ENCODE measurements around the gene SNAP25. TPM values are rescaled to one million over a fixed set of nuclear protein-coding genes. Genes with fewer than 3 reads are reported as not detected.

SNAP25 gene
- total and polyA plus RNA-seq, 5 donors from 2014 or later, result not detected

DNA sequence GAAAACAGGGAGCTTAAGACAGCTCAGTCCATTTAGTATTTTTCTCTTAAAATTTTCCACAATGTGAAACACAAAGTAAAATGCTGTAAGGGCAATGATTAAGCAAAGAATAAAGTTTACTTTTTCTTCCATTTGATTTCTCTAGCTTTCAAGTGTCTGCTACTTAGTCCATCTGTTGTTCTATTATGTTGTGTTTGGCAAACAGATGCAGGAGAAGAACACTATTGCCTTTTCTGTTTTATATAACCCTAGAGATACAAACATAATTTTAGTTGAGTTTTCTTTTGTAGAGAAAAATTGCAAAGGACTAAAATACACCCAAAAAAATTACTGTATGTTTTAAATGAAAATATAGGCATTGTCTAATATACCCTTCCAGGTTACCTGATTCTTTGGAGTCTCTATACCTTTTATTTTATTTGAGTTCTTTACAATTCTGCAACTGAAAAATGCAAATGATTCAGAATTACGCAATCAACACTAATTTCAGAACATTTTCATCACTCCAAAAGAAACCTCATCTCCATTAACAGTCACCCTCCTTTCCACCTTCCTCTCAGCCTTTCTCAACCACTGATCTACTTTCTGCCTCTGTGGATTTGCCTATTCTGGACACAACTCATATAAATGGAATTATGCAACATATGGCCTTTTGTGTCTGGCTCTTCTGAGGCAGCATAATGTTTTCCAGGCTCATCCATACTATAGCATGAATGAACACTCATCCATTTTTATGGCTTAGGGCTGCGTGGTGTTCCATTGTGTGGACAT is 118.5 kb downstream of the SNAP25 start:
- Histone ChIP-seq H3K27me3 (ENCODE audit: control insufficient read depth, insufficient read depth, low read length) (peaks cover 3% of the 10 kb centered on the region), H3K27ac (ENCODE audit: insufficient read depth, low read length, poor library complexity, severe bottlenecking) (no peak overlapping the region), H3K4me1 (ENCODE audit: control insufficient read depth, insufficient read depth, low read length, poor library complexity, severe bottlenecking) (no peaks in the 10 kb centered on the region), H3K4me3 (ENCODE audit: low read depth, low read length) (no peak overlapping the region), H3K9me3 (ENCODE audit: control insufficient read depth in 2 of 2, low read length in 2 of 2) (no peaks in the 10 kb centered on the region), H3K36me3 (ENCODE audit: control insufficient read depth, insufficient read depth, low read length) (no peaks in the 10 kb centered on the region)
- DNase-seq, result no peak
- Mint-ChIP-seq H3K4me1 (no peaks in the 10 kb centered on the region), H3K9me3 (no peaks in the 10 kb centered on the region), H3K4me3 (no peak overlapping the region), H3K27ac (no peak overlapping the region), H3K27me3 (peaks cover 17% of the 10 kb centered on the region), H3K36me3 (no peaks in the 10 kb centered on the region)
- no peak for ATAC-seq (ENCODE audit: low read depth in 2 of 2)

DNA sequence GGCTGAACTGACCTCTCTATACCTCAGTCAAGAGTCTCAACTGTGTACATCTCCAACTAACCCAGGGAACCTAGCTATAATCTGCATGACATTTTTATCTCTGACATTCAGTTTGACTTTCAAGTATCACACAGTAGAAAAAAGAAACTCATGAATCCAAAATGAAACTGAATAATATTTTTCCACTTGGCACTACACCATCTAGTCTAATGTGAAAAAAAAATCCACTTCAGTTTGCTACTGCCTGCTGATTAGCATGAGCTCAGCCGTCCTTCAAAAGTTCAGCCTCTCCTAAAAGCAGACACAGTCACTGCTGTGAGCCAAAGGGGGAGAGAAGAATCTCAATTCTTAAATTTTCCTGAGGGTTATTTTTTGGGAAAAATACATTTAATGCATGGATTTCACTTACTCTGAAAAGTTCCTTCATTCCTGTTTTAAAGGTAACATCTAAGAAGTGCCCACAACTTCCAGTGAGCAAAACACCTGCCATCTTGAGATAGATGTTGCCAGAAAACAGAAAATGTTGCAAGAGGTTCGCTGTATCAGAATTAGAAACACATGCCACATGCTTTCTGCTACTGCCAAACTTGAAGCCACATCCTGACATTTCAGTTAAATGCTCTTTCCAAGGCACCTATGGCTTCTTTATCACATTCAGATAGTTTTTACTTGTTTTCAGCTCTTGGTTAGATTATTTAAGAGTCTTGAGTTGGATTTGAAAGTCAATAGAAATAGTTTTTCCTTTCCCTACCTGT is 120.0 kb downstream of the SNAP25 start:
- Histone ChIP-seq H3K27ac (ENCODE audit: insufficient read depth, low read length, poor library complexity, severe bottlenecking) (no peak overlapping the region), H3K36me3 (ENCODE audit: control insufficient read depth, insufficient read depth, low read length) (no peaks in the 10 kb centered on the region), H3K27me3 (ENCODE audit: control insufficient read depth, insufficient read depth, low read length) (peaks cover 3% of the 10 kb centered on the region), H3K4me3 (ENCODE audit: low read depth, low read length) (no peak overlapping the region), H3K9me3 (ENCODE audit: control insufficient read depth in 2 of 2, low read length in 2 of 2) (no peaks in the 10 kb centered on the region), H3K4me1 (ENCODE audit: control insufficient read depth, insufficient read depth, low read length, poor library complexity, severe bottlenecking) (no peaks in the 10 kb centered on the region)
- Mint-ChIP-seq H3K36me3 (no peaks in the 10 kb centered on the region), H3K4me1 (peaks cover 0 to 3% (median 0%) of the 10 kb centered on the region in 4 donors), H3K27me3 (peaks cover 25% of the 10 kb centered on the region), H3K9me3 (no peaks in the 10 kb centered on the region), H3K4me3 (no peak overlapping the region), H3K27ac (no peak overlapping the region)
- no peak for DNase-seq
- ATAC-seq (ENCODE audit: low read depth in 2 of 2), result no peak

DNA sequence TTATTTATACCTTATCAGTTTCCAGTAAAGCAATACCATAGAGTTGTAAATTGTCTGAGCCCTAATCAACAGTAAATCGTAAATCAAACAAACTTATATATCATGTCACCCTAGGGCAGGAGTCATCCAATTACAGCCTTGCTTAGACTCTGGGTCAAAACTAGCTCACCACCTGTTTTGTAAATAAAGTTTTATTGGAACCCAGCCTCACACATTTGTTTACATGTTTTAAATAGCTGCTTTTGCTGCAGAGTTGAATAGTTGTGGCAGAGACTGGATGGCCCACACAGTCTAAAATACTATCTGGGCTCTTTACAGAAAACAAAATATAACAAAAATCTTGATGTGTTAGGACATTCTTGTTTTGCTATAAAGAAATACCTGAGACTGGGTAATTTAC is 121.0 kb downstream of the SNAP25 start:
- no peaks in the 10 kb centered on the region for H3K36me3 ChIP-seq (ENCODE audit: control insufficient read depth, insufficient read depth, low read length)
- H3K4me1 ChIP-seq (ENCODE audit: control insufficient read depth, insufficient read depth, low read length, poor library complexity, severe bottlenecking), result no peaks in the 10 kb centered on the region
- no peak for DNase-seq
- Mint-ChIP-seq H3K4me1 (peaks cover 0 to 4% (median 0%) of the 10 kb centered on the region in 4 donors), H3K27me3 (peaks cover 18% of the 10 kb centered on the region), H3K9me3 (no peaks in the 10 kb centered on the region), H3K4me3 (no peak overlapping the region), H3K27ac (no peak overlapping the region), H3K36me3 (no peaks in the 10 kb centered on the region)
- H3K27me3 ChIP-seq (ENCODE audit: control insufficient read depth, insufficient read depth, low read length), result peaks cover 3% of the 10 kb centered on the region
- ATAC-seq (ENCODE audit: low read depth in 2 of 2), result no peak
- no peaks in the 10 kb centered on the region for H3K9me3 ChIP-seq (ENCODE audit: control insufficient read depth in 2 of 2, low read length in 2 of 2)
- H3K4me3 ChIP-seq (ENCODE audit: low read depth, low read length), result no peak overlapping the region
- H3K27ac ChIP-seq (ENCODE audit: insufficient read depth, low read length, poor library complexity, severe bottlenecking), result no peak overlapping the region

DNA sequence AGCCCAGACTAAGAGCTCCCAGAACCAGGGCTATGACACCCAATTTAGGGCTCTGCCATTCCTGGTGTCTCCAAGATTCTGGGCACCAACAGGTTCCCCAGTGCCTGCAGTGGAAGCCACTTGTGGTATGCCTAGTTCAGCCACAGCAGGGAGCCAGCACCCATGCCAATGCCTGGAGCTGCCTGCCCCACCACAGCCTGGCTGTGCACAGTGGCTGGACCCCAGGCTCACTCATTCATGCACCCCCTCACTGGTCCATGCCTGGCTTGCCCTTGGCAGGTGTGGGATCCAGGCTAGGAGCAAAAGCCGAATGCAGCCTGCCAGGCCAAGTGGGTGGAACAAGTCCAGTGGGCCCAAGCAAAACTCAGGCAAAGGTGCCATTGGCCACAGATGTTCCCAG is 123.5 kb downstream of the SNAP25 start:
- H3K27me3 Mint-ChIP-seq, result peaks cover 23% of the 10 kb centered on the region
- ATAC-seq (ENCODE audit: low read depth in 2 of 2) (no peak), DNase-seq (no peak)
- H3K27ac ChIP-seq (ENCODE audit: insufficient read depth, low read length, poor library complexity, severe bottlenecking), result no peak overlapping the region
- no peak overlapping the region for H3K4me3 Mint-ChIP-seq
- no peak overlapping the region for H3K27ac Mint-ChIP-seq
- H3K4me1 ChIP-seq (ENCODE audit: control insufficient read depth, insufficient read depth, low read length, poor library complexity, severe bottlenecking), result no peaks in the 10 kb centered on the region
- no peaks in the 10 kb centered on the region for H3K36me3 Mint-ChIP-seq
- peaks cover 0 to 2% (median 0%) of the 10 kb centered on the region in 7 donors for H3K9me3 Mint-ChIP-seq
- H3K4me3 ChIP-seq (ENCODE audit: low read depth, low read length), result no peak overlapping the region
- no peaks in the 10 kb centered on the region for H3K36me3 ChIP-seq (ENCODE audit: control insufficient read depth, insufficient read depth, low read length)
- no peaks in the 10 kb centered on the region for H3K9me3 ChIP-seq (ENCODE audit: control insufficient read depth in 2 of 2, low read length in 2 of 2)
- H3K4me1 Mint-ChIP-seq, result peaks cover 0 to 4% (median 0%) of the 10 kb centered on the region in 4 donors
- H3K27me3 ChIP-seq (ENCODE audit: control insufficient read depth, insufficient read depth, low read length), result peaks cover 3% of the 10 kb centered on the region

DNA sequence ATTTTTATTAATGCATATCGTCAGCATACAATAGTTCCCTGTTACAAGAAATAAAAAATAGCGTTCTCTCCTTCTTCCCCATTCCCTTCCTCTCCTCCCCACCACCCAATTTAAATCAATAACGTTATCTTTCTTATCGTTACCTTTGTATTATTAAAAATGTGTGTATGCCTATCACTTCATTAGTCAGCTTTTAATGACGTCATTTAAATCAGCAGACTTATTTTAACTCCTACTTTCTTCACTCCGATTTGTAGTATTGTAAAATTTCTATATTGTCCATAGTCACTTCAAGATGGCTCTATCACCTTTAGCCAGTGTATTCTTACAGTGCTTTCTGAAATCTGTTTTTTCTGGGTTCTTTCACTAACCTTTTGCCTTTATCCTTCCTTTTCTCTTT is 126.3 kb downstream of the SNAP25 start:
- no peaks in the 10 kb centered on the region for H3K9me3 ChIP-seq (ENCODE audit: control insufficient read depth in 2 of 2, low read length in 2 of 2)
- Mint-ChIP-seq H3K4me3 (no peak overlapping the region), H3K27me3 (peaks cover 19% of the 10 kb centered on the region), H3K4me1 (peaks cover 0 to 4% (median 0%) of the 10 kb centered on the region in 4 donors), H3K9me3 (peaks cover 0 to 2% (median 0%) of the 10 kb centered on the region in 7 donors), H3K36me3 (no peaks in the 10 kb centered on the region), H3K27ac (no peak overlapping the region)
- ATAC-seq (ENCODE audit: low read depth in 2 of 2) (no peak), DNase-seq (no peak)
- no peak overlapping the region for H3K4me3 ChIP-seq (ENCODE audit: low read depth, low read length)
- H3K36me3 ChIP-seq (ENCODE audit: control insufficient read depth, insufficient read depth, low read length), result no peaks in the 10 kb centered on the region
- no peaks in the 10 kb centered on the region for H3K4me1 ChIP-seq (ENCODE audit: control insufficient read depth, insufficient read depth, low read length, poor library complexity, severe bottlenecking)
- H3K27ac ChIP-seq (ENCODE audit: insufficient read depth, low read length, poor library complexity, severe bottlenecking), result no peak overlapping the region
- H3K27me3 ChIP-seq (ENCODE audit: control insufficient read depth, insufficient read depth, low read length), result no peaks in the 10 kb centered on the region

DNA sequence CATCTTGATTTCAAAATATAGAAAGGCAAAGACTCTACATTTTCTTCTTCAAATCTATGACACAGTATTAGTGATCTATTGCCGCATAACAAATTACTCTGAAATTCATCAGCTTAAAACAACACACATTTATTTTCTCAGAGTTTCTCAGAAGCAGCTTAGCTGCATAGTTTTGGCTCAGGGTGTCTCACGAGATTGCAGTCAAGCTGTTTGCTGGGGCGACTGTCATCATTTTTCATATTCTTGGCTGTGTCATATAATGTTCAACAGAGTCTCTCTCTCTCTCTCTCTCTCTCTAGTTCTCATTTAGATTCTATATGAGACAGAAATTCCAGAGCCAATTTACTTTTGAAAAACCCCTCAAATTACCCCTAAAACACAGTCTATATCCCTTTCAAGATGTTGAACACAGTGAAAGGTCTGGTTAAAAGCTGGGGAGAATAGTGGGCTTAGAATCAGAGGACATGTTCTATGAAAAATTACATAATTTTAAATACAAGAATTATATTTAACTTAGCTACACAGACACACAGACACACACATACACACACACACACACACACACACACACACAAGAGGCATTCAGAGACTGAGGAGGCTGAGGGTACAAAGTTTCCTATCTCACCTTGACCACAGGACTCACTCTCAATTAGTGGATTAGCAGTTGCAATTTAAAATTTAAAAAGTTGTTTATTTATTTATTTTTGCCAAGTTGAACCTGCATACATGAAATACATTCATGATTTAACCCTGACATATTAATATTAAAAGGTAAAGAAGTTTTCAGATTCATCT is 128.7 kb downstream of the SNAP25 start:
- Mint-ChIP-seq H3K4me3 (no peak overlapping the region), H3K27me3 (peaks cover 22% of the 10 kb centered on the region), H3K9me3 (peaks cover 0 to 5% (median 0%) of the 10 kb centered on the region in 7 donors), H3K36me3 (no peaks in the 10 kb centered on the region), H3K4me1 (peaks cover 4 to 5% (median 4%) of the 10 kb centered on the region in 4 donors), H3K27ac (no peak overlapping the region)
- DNase-seq (no peak), ATAC-seq (ENCODE audit: low read depth in 2 of 2) (no peak)
- Histone ChIP-seq H3K27ac (ENCODE audit: insufficient read depth, low read length, poor library complexity, severe bottlenecking) (no peak overlapping the region), H3K4me3 (ENCODE audit: low read depth, low read length) (no peak overlapping the region), H3K4me1 (ENCODE audit: control insufficient read depth, insufficient read depth, low read length, poor library complexity, severe bottlenecking) (no peaks in the 10 kb centered on the region), H3K36me3 (ENCODE audit: control insufficient read depth, insufficient read depth, low read length) (no peaks in the 10 kb centered on the region), H3K9me3 (ENCODE audit: control insufficient read depth in 2 of 2, low read length in 2 of 2) (no peaks in the 10 kb centered on the region), H3K27me3 (ENCODE audit: control insufficient read depth, insufficient read depth, low read length) (no peaks in the 10 kb centered on the region)

DNA sequence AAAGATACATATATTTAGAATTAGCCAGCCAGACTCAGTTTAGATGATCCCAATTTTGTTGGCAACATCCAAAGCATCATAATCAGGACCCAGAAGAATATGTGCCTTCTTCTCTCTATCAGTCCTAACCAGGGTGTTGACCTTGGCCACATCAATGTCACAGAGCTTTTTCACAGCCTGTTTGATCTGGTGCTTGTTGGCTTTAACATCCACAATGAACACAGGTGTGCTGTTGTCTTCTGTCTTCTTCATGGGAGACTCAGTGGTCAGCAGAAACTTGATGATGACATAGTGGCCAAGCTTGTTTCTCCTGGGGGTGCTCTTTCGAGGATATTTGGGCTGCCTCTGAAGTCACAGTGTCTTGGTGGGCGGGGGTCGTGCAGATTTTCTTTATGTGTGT is 130.5 kb downstream of the SNAP25 start:
- no peak overlapping the region for H3K27ac Mint-ChIP-seq

More for the DNA sequence above, 130.5 kb downstream of the SNAP25 start:
- Histone ChIP-seq H3K9me3 (ENCODE audit: control insufficient read depth in 2 of 2, low read length in 2 of 2) (no peaks in the 10 kb centered on the region), H3K36me3 (ENCODE audit: control insufficient read depth, insufficient read depth, low read length) (no peaks in the 10 kb centered on the region), H3K4me1 (ENCODE audit: control insufficient read depth, insufficient read depth, low read length, poor library complexity, severe bottlenecking) (no peaks in the 10 kb centered on the region), H3K27ac (ENCODE audit: insufficient read depth, low read length, poor library complexity, severe bottlenecking) (no peak overlapping the region), H3K27me3 (ENCODE audit: control insufficient read depth, insufficient read depth, low read length) (no peaks in the 10 kb centered on the region), H3K4me3 (ENCODE audit: low read depth, low read length) (no peak overlapping the region)
- H3K27me3 Mint-ChIP-seq, result peaks cover 13% of the 10 kb centered on the region
- ATAC-seq (ENCODE audit: low read depth in 2 of 2) (no peak), DNase-seq (no peak)
- H3K36me3 Mint-ChIP-seq, result no peaks in the 10 kb centered on the region
- H3K4me1 Mint-ChIP-seq, result peaks cover 0 to 5% (median 4%) of the 10 kb centered on the region in 4 donors
- peaks cover 0 to 5% (median 0%) of the 10 kb centered on the region in 7 donors for H3K9me3 Mint-ChIP-seq
- H3K4me3 Mint-ChIP-seq, result no peak overlapping the region
